HCT116 (cell line): ENCODE measurements around the gene ZSWIM3. TPM values are rescaled to one million over a fixed set of nuclear protein-coding genes. Genes with fewer than 3 reads are reported as not detected.

Source experiments
- ATAC-seq: fragments of 200-7000 bp; cut with Tn5 transposase; 2 replicates; pipeline ENCODE4 v1.9.1; 2020; ENCODE audit warnings: mild to moderate bottlenecking, moderate library complexity
- BruUV-seq: library from RNA; stranded (reverse); fragments of 400-500 nt; replicated peaks from 2 replicates; lab custom pipeline; 2021; lab: Mats Ljungman, UMichigan
- CTCF ChIA-PET: fragments of 300-600 bp; sonication (Branson Sonifier 250); formaldehyde crosslinking; loops from one replicate; lab custom pipeline; 2021; ENCODE audit warnings: antibody characterized with exemption; lab: Charles Lee
- POLR2A ChIA-PET: fragments of 300-600, 350-600 bp; sonication (Branson Sonifier 250); formaldehyde crosslinking; loops from one replicate; lab custom pipeline; 2021; ENCODE audit warnings: antibody characterized with exemption; lab: Charles Lee
- RAD21 ChIA-PET, 2 experiments: fragments of 300-600 bp; sonication (Branson Sonifier 250); formaldehyde crosslinking; loops; one replicate each; lab custom pipeline; 2023; ENCODE audit warnings: low total read pairs in 2 of 2; ENCODE audit not compliant: uncharacterized antibody in 2 of 2, unreplicated experiment in 2 of 2, low non-redundant PET in 1 of 2; lab: Charles Lee
- DNase-seq: peaks from one replicate; pipeline ENCODE4 v3.0.0-alpha.2; 2010; ENCODE audit warnings: low read depth, low spot score
- H2AFZ ChIP-seq: fragments of 200-600 bp; shearing (Covaris generic), sonication (generic); 2 replicates; pipeline ENCODE4 v1.6.1; 2017; ENCODE audit warnings: low read depth, mixed run types, mixed read lengths, antibody characterized with exemption, low read length; ENCODE audit not compliant: poor library complexity, severe bottlenecking
- H3K27ac ChIP-seq: 2 replicates; pipeline ENCODE4 v1.5.1; 2012; ENCODE audit warnings: low read depth, low read length
- H3K27me3 ChIP-seq: fragments of 200-600 bp; sonication (generic); 2 replicates; pipeline ENCODE4 v1.6.1; 2016; ENCODE audit warnings: mixed run types, low read length, mixed read lengths; ENCODE audit not compliant: insufficient read depth
- H3K36me3 ChIP-seq, 2 experiments: fragments of 200-500 bp in 1 of 2; fragments of 200-600 bp in 1 of 2; sonication (Bioruptor generic) in 1 of 2; sonication (generic) in 1 of 2; 2 replicates each; pipeline versions ENCODE4 v1.5.1 to v1.6.1; 2014 to 2016; ENCODE audit warnings: low read length in 2 of 2, inconsistent platforms in 1 of 2, mixed read lengths in 1 of 2, mixed run types in 1 of 2; ENCODE audit not compliant: insufficient read depth in 2 of 2, control insufficient read depth in 1 of 2
- H3K4me1 ChIP-seq, 2 experiments: fragments of 200-600 bp in 1 of 2; sonication (generic) in 1 of 2; 2 replicates each; pipeline versions ENCODE4 v1.5.1 to v1.6.1; 2012 to 2017; ENCODE audit warnings: low read length in 2 of 2, inconsistent platforms in 1 of 2, mild to moderate bottlenecking in 1 of 2, mixed read lengths in 1 of 2, mixed run types in 1 of 2, moderate library complexity in 1 of 2; ENCODE audit not compliant: insufficient read depth in 2 of 2, control insufficient read depth in 1 of 2
- H3K4me2 ChIP-seq: fragments of 200-600 bp; sonication (generic); 2 replicates; pipeline ENCODE4 v1.6.1; 2017; ENCODE audit warnings: mixed run types, low read length, mixed read lengths
- H3K4me3 ChIP-seq, 2 experiments: fragments of 200-600 bp in 1 of 2; sonication (generic) in 1 of 2; replicated peaks in 1 of 2; 2 replicates each; pipeline ENCODE4 v1.5.1; 2011 to 2016; ENCODE audit warnings: low read length in 2 of 2, control low read depth in 1 of 2, low read depth in 1 of 2, mild to moderate bottlenecking in 1 of 2, mixed read lengths in 1 of 2, mixed run types in 1 of 2
- H3K79me2 ChIP-seq: fragments of 200-600 bp; sonication (generic); 2 replicates; pipeline ENCODE4 v1.6.1; 2017; ENCODE audit warnings: mild to moderate bottlenecking, mixed run types, low read length, moderate library complexity, mixed read lengths; ENCODE audit not compliant: insufficient read depth
- H3K9ac ChIP-seq: fragments of 200-600 bp; sonication (generic); 2 replicates; pipeline ENCODE4 v1.6.1; 2016; ENCODE audit warnings: low read length, mixed read lengths
- H3K9me2 ChIP-seq: fragments of 200-600 bp; sonication (generic), shearing (Covaris generic); 2 replicates; pipeline ENCODE4 v1.6.1; 2017; ENCODE audit warnings: mixed run types, mild to moderate bottlenecking, moderate library complexity; ENCODE audit not compliant: insufficient read depth
- H3K9me3 ChIP-seq, 2 experiments: fragments of 200-500 bp in 1 of 2; fragments of 200-600 bp in 1 of 2; sonication (Bioruptor generic) in 1 of 2; sonication (generic) in 1 of 2; 2 replicates each; pipeline ENCODE4 v1.6.1; 2014 to 2017; ENCODE audit warnings: low read length in 2 of 2, mixed read lengths in 2 of 2, inconsistent platforms in 1 of 2, low read depth in 1 of 2, mild to moderate bottlenecking in 1 of 2, mixed run types in 1 of 2, moderate library complexity in 1 of 2; ENCODE audit not compliant: control insufficient read depth in 1 of 2, insufficient read depth in 1 of 2
- H4K20me1 ChIP-seq: fragments of 200-600 bp; sonication (generic), shearing (Covaris generic); 2 replicates; pipeline ENCODE4 v1.6.1; 2017; ENCODE audit warnings: mixed run types, mild to moderate bottlenecking, moderate library complexity; ENCODE audit not compliant: insufficient read depth
- CEBPB ChIP-seq: IDR thresholded peaks from 2 replicates; pipeline ENCODE4 v1.6.1; 2012; ENCODE audit warnings: low read depth
- EGR1 ChIP-seq: IDR thresholded peaks from 2 replicates; pipeline ENCODE4 v1.6.1; 2012; ENCODE audit warnings: low read depth
- ELF1 ChIP-seq: IDR thresholded peaks from 2 replicates; pipeline ENCODE4 v1.6.1; 2012; ENCODE audit warnings: low read depth, borderline replicate concordance
- EZH2phosphoT487 ChIP-seq: fragments of 200-600 bp; IDR thresholded peaks from 2 replicates; pipeline ENCODE4 v1.6.1; 2018; ENCODE audit warnings: antibody characterized with exemption, borderline replicate concordance
- FOSL1 ChIP-seq: IDR thresholded peaks from 2 replicates; pipeline ENCODE4 v1.6.1; 2012; ENCODE audit warnings: low read depth
- JUND ChIP-seq: IDR thresholded peaks from 2 replicates; pipeline ENCODE4 v1.6.1; 2012
- POLR2A ChIP-seq: IDR thresholded peaks from 2 replicates; pipeline ENCODE4 v1.7.0; 2011; ENCODE audit warnings: borderline replicate concordance; ENCODE audit not compliant: insufficient read depth, insufficient read length; ENCODE audit errors: extremely low read depth
- POLR2AphosphoS5 ChIP-seq: IDR thresholded peaks from 2 replicates; pipeline ENCODE4 v1.6.1; 2011; ENCODE audit warnings: mild to moderate bottlenecking, low read depth, low read length, moderate library complexity
- RAD21 ChIP-seq: IDR thresholded peaks from 2 replicates; pipeline ENCODE4 v1.6.1; 2012; ENCODE audit warnings: low read depth, mild to moderate bottlenecking
- SRF ChIP-seq: IDR thresholded peaks from 2 replicates; pipeline ENCODE4 v1.6.1; 2012; ENCODE audit warnings: low read depth
- YY1 ChIP-seq: IDR thresholded peaks from 2 replicates; pipeline ENCODE4 v1.6.1; 2011; ENCODE audit warnings: low read length, low read depth, moderate library complexity, mild to moderate bottlenecking; ENCODE audit not compliant: insufficient replicate concordance; ENCODE audit errors: extremely low read depth
- ZFX ChIP-seq: fragments of 450-650 bp; IDR thresholded peaks from 2 replicates; pipeline ENCODE4 v1.6.1; 2017
- ZNF274 ChIP-seq: fragments of 200-500 bp; sonication (Bioruptor generic); IDR thresholded peaks from 2 replicates; pipeline ENCODE4 v1.6.1; 2014; ENCODE audit warnings: mild to moderate bottlenecking, low read depth, low read length, inconsistent platforms
- intact Hi-C: fragments of 100-400 bp; cut with micrococcal nuclease; formaldehyde crosslinking; loops from 2 replicates; pipeline ENCODE4 v1.10.0; 2022
- total RNA-seq: library from RNA; stranded (reverse); gene quantifications from one replicate; pipeline ENCODE4 v1.2.1, GENCODE V29; 2021; ENCODE audit not compliant: unreplicated experiment
- TF ChIP-seq, protein P1 (sequence below): IDR thresholded peaks from 2 replicates; pipeline ENCODE4 v1.6.1; 2012
- TF ChIP-seq, protein P2 (sequence below): IDR thresholded peaks from 2 replicates; pipeline ENCODE4 v1.6.1; 2012
- TF ChIP-seq, protein P3 (sequence below): IDR thresholded peaks from 2 replicates; pipeline ENCODE4 v1.6.1; 2011; ENCODE audit warnings: mild to moderate bottlenecking, low read length, moderate library complexity; ENCODE audit not compliant: insufficient replicate concordance; ENCODE audit errors: extremely low read depth

ZSWIM3 gene
- total RNA-seq, 1 experiment from 2014 or later: 1.8 TPM

DNA sequence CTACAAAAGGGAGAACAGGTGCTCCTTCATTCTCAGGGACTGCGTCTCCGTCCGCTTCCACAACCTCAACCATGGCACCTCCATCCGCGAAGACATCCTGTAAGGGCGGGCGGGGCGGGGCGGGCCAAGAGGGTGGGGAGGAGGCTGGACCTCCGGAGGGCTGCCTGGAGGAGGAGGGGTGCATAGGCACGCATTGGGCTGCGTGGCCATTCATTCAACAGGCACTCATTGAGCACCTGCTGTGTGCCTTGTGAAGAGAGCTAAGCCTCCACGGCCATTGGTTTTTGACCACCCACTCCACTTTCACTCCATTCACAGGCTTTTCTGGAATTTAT lies 435 bp downstream of the ZSWIM3 start:
- peak overlapping the region; percentile 72 to 96 for H3K4me3 ChIP-seq
- H3K9me2 ChIP-seq: no peaks in the 10 kb centered on the region
- H3K9me3 ChIP-seq: no peaks in the 10 kb centered on the region
- H3K27ac ChIP-seq: peak overlapping the region; percentile 46; the same call in 1 of the 2 replicates
- TF ChIP-seq CEBPB: no peak
- TF ChIP-seq EGR1: no peak
- TF ChIP-seq FOSL1: no peak
- no peak for TF ChIP-seq ZNF274
- TF ChIP-seq, protein P1, sequence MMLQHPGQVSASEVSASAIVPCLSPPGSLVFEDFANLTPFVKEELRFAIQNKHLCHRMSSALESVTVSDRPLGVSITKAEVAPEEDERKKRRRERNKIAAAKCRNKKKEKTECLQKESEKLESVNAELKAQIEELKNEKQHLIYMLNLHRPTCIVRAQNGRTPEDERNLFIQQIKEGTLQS: no peak
- no peak for TF ChIP-seq SRF
- TF ChIP-seq JUND: no peak
- TF ChIP-seq RAD21: no peak
- no peak for TF ChIP-seq POLR2A
- TF ChIP-seq, protein P2, sequence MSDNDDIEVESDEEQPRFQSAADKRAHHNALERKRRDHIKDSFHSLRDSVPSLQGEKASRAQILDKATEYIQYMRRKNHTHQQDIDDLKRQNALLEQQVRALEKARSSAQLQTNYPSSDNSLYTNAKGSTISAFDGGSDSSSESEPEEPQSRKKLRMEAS: no peak
- H3K36me3 ChIP-seq: no peaks in the 10 kb centered on the region
- no peaks in the 10 kb centered on the region for H4K20me1 ChIP-seq
- ChIA-PET POLR2A (interaction anchor here (1.9 kb wide), 1 partner anchor 24 kb away, joined by 8 read pairs; the partner anchor contains the start of gene ZSWIM1), RAD21 (no interaction called here), CTCF (interaction anchor here (1.6 kb wide), 1 partner anchor 23 kb away, joined by 3 read pairs; the partner anchor contains the start of gene ZSWIM1)
- intact Hi-C loops: no loop called here
- peak; percentile 6 for ATAC-seq
- no peak overlapping the region for H3K9ac ChIP-seq
- no peak overlapping the region for H2AFZ ChIP-seq
- no TSS peak for BruUV-seq
- H3K4me1 ChIP-seq: peaks cover 15 to 36% of the 10 kb centered on the region in 2 experiments
- DNase-seq: no peak
- no peaks in the 10 kb centered on the region for H3K27me3 ChIP-seq
- H3K79me2 ChIP-seq: 0 out of 2 replicates have a peak, but pooled peaks cover 12% of the 10 kb centered on the region
- peak overlapping the region; percentile 95 for H3K4me2 ChIP-seq

DNA sequence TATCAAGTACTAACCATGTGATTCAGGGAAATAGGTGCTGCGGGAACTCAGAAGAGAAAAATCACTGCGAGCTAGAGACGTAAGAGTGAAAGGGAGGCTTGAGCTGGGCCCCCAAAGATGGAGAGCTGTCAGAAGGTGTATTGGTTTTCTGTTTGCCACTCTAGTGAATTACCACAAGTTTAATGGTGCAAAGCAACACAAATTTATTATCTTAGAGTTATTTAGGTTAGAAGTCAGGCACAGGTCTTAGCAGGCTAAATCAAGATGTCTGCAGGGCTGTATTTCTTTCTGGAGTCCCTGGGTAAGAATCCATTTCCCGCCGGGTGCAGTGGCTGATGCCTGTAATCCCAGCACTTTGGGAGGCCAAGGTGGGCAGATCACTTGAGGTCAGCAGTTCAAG lies 2.5 kb downstream of the ZSWIM3 start:
- no peaks in the 10 kb centered on the region for H3K9me2 ChIP-seq
- ATAC-seq: no peak
- POLR2A ChIA-PET: no interaction called here
- no peaks in the 10 kb centered on the region for H3K27me3 ChIP-seq
- CTCF ChIA-PET: no interaction called here
- no peaks in the 10 kb centered on the region for H3K36me3 ChIP-seq
- H2AFZ ChIP-seq: no peak overlapping the region
- BruUV-seq: no TSS peak
- no peaks in the 10 kb centered on the region for H4K20me1 ChIP-seq
- DNase-seq: no peak
- RAD21 ChIA-PET: no interaction called here
- no peak overlapping the region for H3K4me3 ChIP-seq
- no peak overlapping the region for H3K27ac ChIP-seq
- no peak overlapping the region for H3K9ac ChIP-seq
- H3K9me3 ChIP-seq: no peaks in the 10 kb centered on the region
- intact Hi-C loops: no loop called here
- H3K79me2 ChIP-seq: 0 out of 2 replicates have a peak, but pooled peaks cover 12% of the 10 kb centered on the region
- peaks cover 15 to 36% of the 10 kb centered on the region in 2 experiments for H3K4me1 ChIP-seq
- TF ChIP-seq POLR2AphosphoS5 (no peak), ELF1 (no peak), ZFX (no peak), YY1 (no peak), ZNF274 (no peak), SRF (no peak), EZH2phosphoT487 (no peak), POLR2A (no peak), EGR1 (no peak)
- TF ChIP-seq, protein P3, sequence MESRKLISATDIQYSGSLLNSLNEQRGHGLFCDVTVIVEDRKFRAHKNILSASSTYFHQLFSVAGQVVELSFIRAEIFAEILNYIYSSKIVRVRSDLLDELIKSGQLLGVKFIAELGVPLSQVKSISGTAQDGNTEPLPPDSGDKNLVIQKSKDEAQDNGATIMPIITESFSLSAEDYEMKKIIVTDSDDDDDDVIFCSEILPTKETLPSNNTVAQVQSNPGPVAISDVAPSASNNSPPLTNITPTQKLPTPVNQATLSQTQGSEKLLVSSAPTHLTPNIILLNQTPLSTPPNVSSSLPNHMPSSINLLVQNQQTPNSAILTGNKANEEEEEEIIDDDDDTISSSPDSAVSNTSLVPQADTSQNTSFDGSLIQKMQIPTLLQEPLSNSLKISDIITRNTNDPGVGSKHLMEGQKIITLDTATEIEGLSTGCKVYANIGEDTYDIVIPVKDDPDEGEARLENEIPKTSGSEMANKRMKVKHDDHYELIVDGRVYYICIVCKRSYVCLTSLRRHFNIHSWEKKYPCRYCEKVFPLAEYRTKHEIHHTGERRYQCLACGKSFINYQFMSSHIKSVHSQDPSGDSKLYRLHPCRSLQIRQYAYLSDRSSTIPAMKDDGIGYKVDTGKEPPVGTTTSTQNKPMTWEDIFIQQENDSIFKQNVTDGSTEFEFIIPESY: no peak
- peak overlapping the region; percentile 50; the same call in 1 of the 2 replicates for H3K4me2 ChIP-seq
